ENCODE results near the gene MGLL.
A peak's percentile ranks its signal among the peaks of the same experiment; 100 is the strongest.

MGLL gene

DNA sequence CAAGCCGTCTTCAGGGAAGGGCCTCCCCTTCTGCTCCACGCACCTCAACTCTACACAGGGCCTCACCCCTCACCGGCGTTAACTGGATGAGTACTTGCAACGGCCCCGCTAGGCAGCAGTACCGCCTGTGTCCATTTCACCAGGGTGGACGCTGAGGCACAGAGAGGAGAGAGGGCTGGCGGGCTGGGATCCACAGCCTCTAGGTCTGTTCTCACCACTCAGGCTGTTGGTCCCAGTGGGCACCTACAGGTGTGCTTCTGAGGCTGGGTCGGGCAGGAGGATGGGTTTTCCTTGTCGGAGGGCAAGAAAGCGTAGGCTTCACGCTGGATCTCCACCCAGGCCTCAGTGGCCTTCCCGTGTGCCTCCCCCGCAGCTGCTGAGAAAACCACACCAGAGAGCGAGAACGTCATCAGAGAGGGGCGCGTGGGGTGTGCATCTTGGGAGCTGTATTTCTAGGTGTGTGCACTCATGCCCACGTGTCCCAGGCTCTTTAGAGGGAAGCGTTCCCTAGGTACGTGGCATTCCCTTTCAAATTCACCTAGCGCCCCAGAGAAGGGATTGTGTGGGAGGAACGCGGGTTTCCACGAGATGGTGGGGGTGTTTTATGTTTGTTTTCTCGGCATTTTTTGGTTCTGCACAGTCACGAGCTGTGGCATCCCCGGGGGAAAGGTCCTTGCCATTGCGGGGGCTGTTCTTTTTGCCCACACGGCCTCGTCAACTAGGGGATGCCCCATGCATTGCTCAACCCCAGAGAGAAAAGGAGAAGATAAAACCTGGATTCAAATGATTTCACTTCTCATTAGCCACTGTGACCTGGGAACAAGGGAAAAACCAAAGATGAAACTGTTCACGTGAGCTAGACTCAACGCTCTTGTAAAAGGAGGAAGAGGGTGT lies 67.7 kb downstream of the MGLL start:
- no peak for DNase-seq (ENCODE audit: low read depth)

GRCh38 chr3:127753898-127754410 lies 68.4 kb downstream of the MGLL start:
- DNase-seq (ENCODE audit: low read depth) = no peak

GRCh38 chr3:127753338-127753737 lies 69.0 kb downstream of the MGLL start:
- DNase-seq (ENCODE audit: low read depth) = no peak

GRCh38 chr3:127751782-127752181 lies 70.5 kb downstream of the MGLL start:
- no peak for DNase-seq (ENCODE audit: low read depth)

- DNase-seq (ENCODE audit: low read depth) = no peak
These were observed 71.1 kb downstream of the MGLL start for GRCh38 chr3:127751163-127751621.

DNA sequence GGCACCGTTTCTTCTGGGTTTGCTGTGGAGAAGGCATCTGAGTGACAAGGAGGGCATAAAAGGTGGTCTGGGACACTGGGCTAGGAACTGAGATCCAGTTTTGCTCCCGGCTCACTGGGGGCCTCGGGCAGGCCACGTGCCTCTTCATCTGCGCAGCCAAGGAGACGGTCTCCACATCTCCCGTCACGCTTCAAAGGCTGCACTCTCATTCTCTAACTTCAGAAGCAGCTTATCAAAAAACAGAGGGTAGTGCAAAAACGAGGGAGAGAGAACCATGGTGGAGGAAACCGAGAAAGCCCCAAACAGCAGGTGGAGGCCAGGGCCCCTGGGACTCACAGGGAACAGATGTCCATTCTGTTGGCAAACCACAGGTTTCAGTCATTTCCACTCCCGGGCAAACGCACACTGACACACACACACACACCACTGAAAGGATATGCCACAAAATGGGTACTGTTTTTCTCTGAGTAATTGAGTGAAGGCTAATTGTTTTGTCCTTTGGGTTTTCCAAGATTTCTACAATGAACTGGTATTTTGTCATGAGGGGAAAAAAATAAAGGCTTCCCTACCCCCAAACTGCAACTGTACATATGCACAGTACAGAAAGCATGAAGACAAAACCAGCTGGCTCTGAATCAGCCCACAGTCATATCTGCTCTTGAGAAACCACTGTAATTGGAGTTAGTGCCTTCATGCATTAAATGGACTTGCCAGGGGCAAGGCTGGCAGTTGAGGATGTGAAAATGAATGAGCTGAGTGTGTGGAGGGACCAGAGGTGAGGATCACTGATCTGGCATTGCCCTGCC lies 71.9 kb downstream of the MGLL start:
- DNase-seq (ENCODE audit: low read depth) = no peak

DNA sequence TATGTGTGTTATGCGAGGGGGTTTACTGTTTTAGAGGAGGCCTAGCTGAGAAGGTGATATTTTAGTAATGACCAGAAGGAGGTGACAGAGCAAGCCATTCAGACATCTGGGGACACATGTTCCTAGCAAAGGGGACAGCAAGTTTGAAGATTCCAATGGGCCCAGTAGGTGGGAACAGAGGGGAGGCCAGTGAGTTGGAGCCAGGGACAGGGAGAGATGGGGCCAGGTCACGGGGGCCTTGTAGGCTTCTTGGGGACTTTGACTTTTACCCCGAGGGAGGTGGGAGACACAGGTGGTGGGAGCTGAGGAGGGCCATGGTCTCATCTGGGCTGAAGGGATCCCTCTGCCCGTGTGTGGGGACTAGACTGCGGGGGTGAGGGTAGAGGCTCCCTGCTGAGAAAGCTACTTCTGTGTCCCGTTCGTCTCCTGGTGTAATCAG lies 72.5 kb downstream of the MGLL start:
- DNase-seq (ENCODE audit: low read depth) = no peak

- DNase-seq (ENCODE audit: low read depth) = no peak
These were observed 73.0 kb downstream of the MGLL start for GRCh38 chr3:127749361-127749760.

- no peak for DNase-seq (ENCODE audit: low read depth)
These were observed 73.5 kb downstream of the MGLL start for GRCh38 chr3:127748754-127749327.

DNA sequence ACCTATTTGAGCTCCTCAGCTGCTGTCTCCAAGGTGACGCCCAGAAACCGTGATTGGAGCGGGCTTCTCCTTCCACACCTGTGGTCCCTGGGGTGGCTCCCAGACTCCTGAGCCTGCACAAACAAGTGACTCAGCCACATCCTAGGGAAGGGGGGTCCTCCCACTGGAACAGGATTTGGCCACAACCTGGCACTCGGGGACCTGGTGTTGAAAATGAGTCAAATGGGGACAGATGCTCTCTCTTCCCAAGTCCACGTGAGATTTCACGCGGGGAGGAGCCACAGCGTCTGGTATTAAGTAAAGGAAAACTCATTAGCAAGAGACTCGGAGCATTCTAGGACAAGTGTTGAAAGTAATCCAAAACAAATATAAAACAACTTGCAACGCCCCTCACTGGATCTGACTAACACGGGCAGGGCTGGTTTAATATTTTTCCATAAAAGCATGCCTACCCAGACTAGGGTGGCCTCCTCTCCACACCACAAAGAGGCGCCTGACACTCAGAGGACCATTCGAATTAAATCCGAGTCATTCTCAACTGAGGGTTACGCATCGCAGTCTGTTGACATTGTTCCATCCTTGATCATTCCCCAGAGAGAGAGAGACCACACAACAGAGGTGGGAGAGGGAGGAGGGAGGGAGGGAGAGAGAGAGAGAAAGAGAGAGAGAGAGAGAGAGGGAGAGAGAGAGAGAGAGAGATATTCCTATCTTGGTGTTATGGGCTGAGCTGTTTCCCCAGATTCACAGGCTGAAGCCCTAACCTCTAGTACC lies 74.4 kb downstream of the MGLL start:
- DNase-seq (ENCODE audit: low read depth) = peak; percentile 94

- no peak for DNase-seq (ENCODE audit: low read depth)
These were observed 75.2 kb downstream of the MGLL start for GRCh38 chr3:127747066-127747465.

- DNase-seq (ENCODE audit: low read depth) = no peak
These were observed 75.8 kb downstream of the MGLL start for GRCh38 chr3:127746400-127747057.

- DNase-seq (ENCODE audit: low read depth) = no peak
These were observed 76.5 kb downstream of the MGLL start for GRCh38 chr3:127745656-127746399.

- no peak for DNase-seq (ENCODE audit: low read depth)
These were observed 77.4 kb downstream of the MGLL start for GRCh38 chr3:127744875-127745274.

GRCh38 chr3:127744253-127744815 lies 78.0 kb downstream of the MGLL start:
- DNase-seq (ENCODE audit: low read depth) = no peak

DNA sequence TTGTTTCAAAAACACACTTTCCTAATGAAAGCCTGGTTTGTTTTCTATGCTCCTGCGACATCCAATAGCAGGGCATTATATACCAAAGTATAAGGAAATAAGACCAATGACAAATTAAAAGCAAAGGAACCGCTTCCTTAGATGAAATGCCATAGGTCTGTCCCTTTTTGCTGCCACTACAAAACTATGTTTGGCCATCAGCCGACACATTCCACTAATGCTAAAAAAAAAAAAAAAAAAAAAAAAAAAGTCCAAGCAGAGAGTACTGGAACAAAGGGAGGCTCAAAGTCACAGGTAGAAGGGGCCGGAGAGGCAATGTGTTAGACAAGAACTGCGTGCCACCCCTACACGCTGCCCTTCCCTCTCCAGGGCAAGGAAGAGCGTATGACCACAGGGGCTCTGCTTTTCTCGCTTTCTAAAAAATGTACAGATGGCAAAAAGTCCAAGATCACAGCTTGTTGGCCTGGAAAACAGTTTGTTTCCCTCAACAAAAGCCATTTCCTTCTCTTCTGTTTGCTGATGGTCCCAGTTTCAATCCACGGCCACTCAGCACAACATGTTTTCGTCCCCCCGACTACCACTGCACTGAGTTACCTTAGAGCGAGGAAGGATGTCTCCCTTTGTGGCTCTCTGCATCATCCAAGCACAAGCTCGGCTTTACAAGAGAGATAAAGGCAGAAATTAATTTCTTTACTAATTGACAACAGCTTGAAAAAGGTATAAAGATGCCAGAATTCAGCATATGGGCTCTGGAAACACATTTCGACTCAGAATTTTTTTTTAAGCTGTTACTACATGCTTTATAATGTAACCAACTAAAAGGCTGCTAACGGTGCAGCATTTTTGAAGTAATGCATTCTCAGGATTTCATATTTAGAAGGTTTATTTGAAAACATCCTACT lies 78.7 kb downstream of the MGLL start:
- no peak for DNase-seq (ENCODE audit: low read depth)

DNA sequence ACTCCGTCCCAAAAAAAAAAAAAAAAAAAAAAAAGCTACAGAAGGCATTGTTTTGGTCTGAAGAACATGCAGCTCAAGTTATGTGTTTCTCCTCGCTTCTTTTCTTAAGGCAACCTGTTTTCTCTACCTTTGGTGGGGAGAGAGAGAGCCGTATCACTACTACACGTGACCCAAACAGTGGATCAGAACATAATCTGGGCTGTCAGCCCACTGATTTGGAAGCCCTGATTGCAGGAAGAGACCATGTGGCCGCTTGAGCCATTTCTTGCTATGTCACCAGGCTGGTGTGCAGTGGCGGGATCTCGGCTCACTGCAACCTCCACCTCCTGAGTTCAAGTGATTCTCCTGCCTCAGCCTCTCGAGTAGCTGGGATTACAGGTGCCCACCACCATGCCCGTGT lies 79.7 kb downstream of the MGLL start:
- no peak for DNase-seq (ENCODE audit: low read depth)

DNA sequence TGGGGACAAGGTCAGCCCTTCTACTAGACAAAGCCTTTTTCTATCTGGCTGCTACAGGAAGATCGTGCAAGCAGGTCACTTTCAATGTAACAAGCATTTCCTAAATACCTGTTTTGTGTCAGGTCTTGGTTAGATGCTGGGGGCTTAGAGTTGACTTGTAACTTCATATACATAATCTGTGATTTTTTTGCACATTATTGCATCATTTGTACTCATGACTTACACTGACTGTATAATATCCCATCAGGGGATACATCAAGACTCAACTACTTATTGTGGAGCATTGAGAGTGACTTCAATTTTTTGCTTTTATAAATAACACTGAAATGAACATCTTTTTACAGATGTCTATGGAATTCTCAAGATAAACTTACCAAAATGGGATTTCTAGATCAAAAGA lies 80.6 kb downstream of the MGLL start:
- DNase-seq (ENCODE audit: low read depth) = no peak

GRCh38 chr3:127741246-127741645 lies 81.1 kb downstream of the MGLL start:
- DNase-seq (ENCODE audit: low read depth) = no peak

Measured in HS-27A (cell line).